SK-N-SH (cell line): ENCODE data around the gene MESP1.

Experiments used
- CTCF ChIP-seq: fragments of 200-600 bp; sonication (generic); IDR thresholded peaks from 2 replicates; pipeline ENCODE4 v1.6.1; 2017; ENCODE audit warnings: antibody characterized with exemption, mild to moderate bottlenecking, moderate library complexity
- GABPA ChIP-seq: IDR thresholded peaks from 2 replicates; pipeline ENCODE4 v1.4.0; 2012; ENCODE audit warnings: low read depth, mild to moderate bottlenecking
- GATA2 ChIP-seq: sonication (generic); formaldehyde crosslinking; IDR thresholded peaks from 2 replicates; pipeline ENCODE4 v1.5.0; 2020; ENCODE audit warnings: mild to moderate bottlenecking, missing genetic modification reagents
- MAX ChIP-seq: IDR thresholded peaks from 2 replicates; pipeline ENCODE4 v1.4.0; 2012; ENCODE audit warnings: low read depth
- POLR2AphosphoS5 ChIP-seq: IDR thresholded peaks from 2 replicates; pipeline ENCODE4 v1.6.1; 2012; ENCODE audit warnings: low read depth, low read length
- RAD21 ChIP-seq: IDR thresholded peaks from 2 replicates; pipeline ENCODE4 v1.6.1; 2012; ENCODE audit warnings: mild to moderate bottlenecking, low read length
- TEAD4 ChIP-seq: IDR thresholded peaks from 2 replicates; pipeline ENCODE4 v1.4.0; 2012; ENCODE audit warnings: mild to moderate bottlenecking, borderline replicate concordance; ENCODE audit not compliant: insufficient read depth
- ZBTB33 ChIP-seq: IDR thresholded peaks from 2 replicates; pipeline ENCODE4 v1.4.0; 2012; ENCODE audit warnings: low read depth, borderline replicate concordance

- TF ChIP-seq POLR2AphosphoS5 (no peak), CTCF (no peak), GATA2 (CRISPR knock-in tag) (no peak), GABPA (no peak), MAX (no peak), RAD21 (no peak), TEAD4 (no peak), ZBTB33 (no peak)
These were observed 17.0 kb upstream of the MESP1 start for GRCh38 chr15:89768071-89768500.
